Neuronal stem cell (in vitro differentiated cells): ENCODE data around the gene WDFY3.

Experiments
- DNase-seq: peaks from one replicate; pipeline ENCODE4 v3.0.0-alpha.2; 2013; ENCODE audit warnings: low spot score
- H2AFZ ChIP-seq: one replicate; pipeline ENCODE4 v1.6.1; 2013; ENCODE audit warnings: mild to moderate bottlenecking, low read length, inconsistent platforms
- H2AK5ac ChIP-seq: 2 replicates; pipeline ENCODE4 v1.6.1; 2013; ENCODE audit warnings: low read depth, mild to moderate bottlenecking, inconsistent platforms, low read length, moderate library complexity, mixed read lengths
- H2BK120ac ChIP-seq: 2 replicates; pipeline ENCODE4 v1.6.1; 2013; ENCODE audit warnings: low read depth, mild to moderate bottlenecking, inconsistent platforms, low read length, moderate library complexity, mixed read lengths
- H2BK12ac ChIP-seq: one replicate; pipeline ENCODE4 v1.6.1; 2013; ENCODE audit warnings: low read length, inconsistent platforms
- H2BK15ac ChIP-seq: 2 replicates; pipeline ENCODE4 v1.6.1; 2013; ENCODE audit warnings: mild to moderate bottlenecking, low read length, inconsistent platforms, mixed read lengths
- H2BK5ac ChIP-seq: one replicate; pipeline ENCODE4 v1.6.1; 2013; ENCODE audit warnings: inconsistent platforms, mild to moderate bottlenecking, low read length, moderate library complexity
- H3K14ac ChIP-seq: one replicate; pipeline ENCODE4 v1.6.1; 2013; ENCODE audit warnings: low read length, inconsistent platforms
- H3K18ac ChIP-seq: 2 replicates; pipeline ENCODE4 v1.6.1; 2013; ENCODE audit warnings: low read length, inconsistent platforms
- H3K23ac ChIP-seq: 2 replicates; pipeline ENCODE4 v1.6.1; 2013; ENCODE audit warnings: low read depth, mild to moderate bottlenecking, mixed read lengths, low read length, inconsistent platforms; ENCODE audit not compliant: poor library complexity
- H3K27ac ChIP-seq: replicated peaks from 3 replicates; pipeline ENCODE4 v1.5.1; 2013; ENCODE audit warnings: low read length, inconsistent platforms
- H3K27me3 ChIP-seq, 3 experiments: 2 replicates each; pipeline ENCODE4 v1.6.1; 2013; ENCODE audit warnings: low read length in 3 of 3, mild to moderate bottlenecking in 2 of 3, inconsistent platforms in 1 of 3, low read depth in 1 of 3, mixed read lengths in 1 of 3, moderate library complexity in 1 of 3; ENCODE audit not compliant: control insufficient read depth in 3 of 3, insufficient read depth in 3 of 3
- H3K36me3 ChIP-seq, 2 donors: replicated peaks in 1 of 2; 2 replicates each; pipeline ENCODE4 v1.6.1; 2013; ENCODE audit warnings: low read length in 2 of 2; ENCODE audit not compliant: control insufficient read depth in 2 of 2, insufficient read depth in 2 of 2
- H3K4ac ChIP-seq: 2 replicates; pipeline ENCODE4 v1.6.1; 2013; ENCODE audit warnings: inconsistent platforms, mild to moderate bottlenecking, low read length, moderate library complexity
- H3K4me1 ChIP-seq, 2 donors: 1 replicate in 1 of 2; 2 replicates in 1 of 2; pipeline ENCODE4 v1.6.1; 2013; ENCODE audit warnings: low read length in 2 of 2, low read depth in 1 of 2; ENCODE audit not compliant: control insufficient read depth in 2 of 2, insufficient read depth in 1 of 2
- H3K4me2 ChIP-seq: one replicate; pipeline ENCODE4 v1.6.1; 2013; ENCODE audit warnings: mild to moderate bottlenecking, low read length, inconsistent platforms; ENCODE audit not compliant: insufficient read depth, poor library complexity, severe bottlenecking
- H3K4me3 ChIP-seq, 2 donors: 2 replicates each; pipeline ENCODE4 v1.5.1; 2013; ENCODE audit warnings: low read length in 2 of 2, mild to moderate bottlenecking in 2 of 2, inconsistent platforms in 1 of 2, moderate library complexity in 1 of 2
- H3K79me1 ChIP-seq: one replicate; pipeline ENCODE4 v1.6.1; 2013; ENCODE audit warnings: low read depth, mild to moderate bottlenecking, inconsistent platforms, low read length, moderate library complexity
- H3K9ac ChIP-seq: one replicate; pipeline ENCODE4 v1.6.1; 2013; ENCODE audit warnings: mild to moderate bottlenecking, low read depth, low read length, inconsistent platforms; ENCODE audit not compliant: poor library complexity
- H3K9me3 ChIP-seq, 2 donors: replicated peaks in 1 of 2; 2 replicates each; pipeline versions ENCODE3 to v1.6.1; 2013; ENCODE audit warnings: low read length in 2 of 2, mild to moderate bottlenecking in 2 of 2, inconsistent platforms in 1 of 2, low read depth in 1 of 2, mixed read lengths in 1 of 2, moderate library complexity in 1 of 2; ENCODE audit not compliant: control insufficient read depth in 2 of 2, insufficient read depth in 1 of 2
- H4K8ac ChIP-seq: one replicate; pipeline ENCODE4 v1.6.1; 2013; ENCODE audit warnings: low read depth, mild to moderate bottlenecking, inconsistent platforms, low read length, moderate library complexity
- H4K91ac ChIP-seq: one replicate; pipeline ENCODE4 v1.6.1; 2013; ENCODE audit warnings: low read length, low read depth, mild to moderate bottlenecking, inconsistent platforms; ENCODE audit not compliant: poor library complexity
- WGBS, 2 donors: extraction: QIAGEN DNeasy Blood & Tissue Kit; methylation state at CpG; one replicate each; pipeline ENCODE4 v1.1.7; 2013; ENCODE audit warnings: missing lambda C conversion rate in 2 of 2, mixed read lengths in 1 of 2; ENCODE audit not compliant: insufficient read length in 2 of 2, insufficient replicate concordance in 1 of 2; ENCODE audit errors: extremely low coverage in 2 of 2; 5-methylcytosine and 5-hydroxymethylcytosine counted together

Gene WDFY3

DNA sequence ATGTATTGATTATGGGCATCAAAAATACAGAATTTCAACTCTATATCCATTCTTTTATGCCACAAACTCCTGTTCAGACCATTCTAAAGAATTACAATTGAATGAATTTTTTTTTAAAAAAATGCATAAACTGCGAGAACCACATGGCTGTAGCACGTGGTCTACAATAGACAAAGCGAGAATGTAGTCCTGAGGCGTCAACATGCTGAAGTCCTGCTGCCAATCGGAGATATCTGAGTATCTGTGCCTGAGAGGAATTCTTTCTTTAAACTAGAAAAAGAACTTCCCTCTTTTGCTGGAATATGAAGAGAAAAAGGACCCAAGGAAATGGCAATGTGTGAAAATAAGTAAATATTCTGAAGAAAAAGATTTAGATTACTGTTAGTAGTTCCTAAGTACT lies 277.9 kb downstream of the WDFY3 start:
- Histone ChIP-seq H4K8ac (no peak overlapping the region), H3K27ac (no peak overlapping the region), H3K9ac (no peak overlapping the region), H3K27me3 (no peaks in the 10 kb centered on the region), H3K79me1 (no peaks in the 10 kb centered on the region), H3K4me3 (no peak overlapping the region), H3K23ac (no peak overlapping the region), H3K4ac (no peak overlapping the region), H2BK15ac (no peak overlapping the region), H3K4me1 (no peaks in the 10 kb centered on the region), H2AK5ac (no peak overlapping the region), H3K9me3 (no peaks in the 10 kb centered on the region), H3K36me3 (peaks cover 16 to 92% of the 10 kb centered on the region in 2 donors), H2BK120ac (no peak overlapping the region), H3K18ac (no peak overlapping the region), H2BK5ac (no peak overlapping the region), H4K91ac (no peak overlapping the region), H2AFZ (no peak overlapping the region), H2BK12ac (no peak overlapping the region), H3K14ac (no peak overlapping the region), H3K4me2 (no peak overlapping the region)
- no peak for DNase-seq
- no CpG with 5 or more reads among the region's 5 CpGs for WGBS, 2 donors

- H3K79me1 ChIP-seq, result no peaks in the 10 kb centered on the region
- H2BK5ac ChIP-seq, result no peak overlapping the region
- H4K91ac ChIP-seq, result no peak overlapping the region
- no peak overlapping the region for H3K18ac ChIP-seq
- H3K14ac ChIP-seq, result no peak overlapping the region
- no peak overlapping the region for H2BK12ac ChIP-seq
- no peak overlapping the region for H3K9ac ChIP-seq
- no peak overlapping the region for H3K27ac ChIP-seq
- no peak overlapping the region for H3K23ac ChIP-seq
- no peak overlapping the region for H4K8ac ChIP-seq
- H3K4ac ChIP-seq, result no peak overlapping the region
- no peak for DNase-seq
- no CpG with 5 or more reads among the region's 1 CpG for WGBS, 2 donors
- no peak overlapping the region for H2AFZ ChIP-seq
- H3K36me3 ChIP-seq, result peaks cover 13 to 93% of the 10 kb centered on the region in 2 donors
- H3K4me3 ChIP-seq, result no peak overlapping the region
- H2AK5ac ChIP-seq, result no peak overlapping the region
- H3K4me2 ChIP-seq, result no peak overlapping the region
- H3K27me3 ChIP-seq, result no peaks in the 10 kb centered on the region
- no peaks in the 10 kb centered on the region for H3K9me3 ChIP-seq
- no peak overlapping the region for H2BK15ac ChIP-seq
- H2BK120ac ChIP-seq, result no peak overlapping the region
- H3K4me1 ChIP-seq, result peaks cover 2 to 24% of the 10 kb centered on the region in 2 donors
Measured at GRCh38 chr4:84685105-84685504, 281.4 kb downstream of the WDFY3 start.

DNA sequence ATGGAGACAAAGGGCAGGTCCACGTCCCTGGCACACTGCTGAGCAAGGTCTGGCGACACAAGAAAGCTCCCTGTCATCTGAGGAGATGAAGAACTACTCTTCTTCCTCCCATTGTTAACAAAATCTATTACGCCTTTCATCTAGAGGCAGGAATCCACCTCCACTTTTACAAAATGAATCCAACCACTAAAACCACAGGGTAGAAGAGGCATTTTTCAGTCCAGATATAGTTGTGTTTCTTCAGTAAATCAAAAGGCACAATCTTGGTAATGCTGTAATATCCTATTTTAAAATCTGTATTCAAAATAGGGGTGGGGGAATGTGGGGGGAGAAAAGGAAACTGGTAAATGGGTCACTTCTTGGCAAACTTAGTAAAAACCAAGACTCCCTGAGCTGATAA lies 282.1 kb downstream of the WDFY3 start:
- no peak overlapping the region for H2AFZ ChIP-seq
- H3K27ac ChIP-seq, result no peak overlapping the region
- H3K9me3 ChIP-seq, result no peaks in the 10 kb centered on the region
- no peak overlapping the region for H3K9ac ChIP-seq
- no CpG with 5 or more reads among the region's 3 CpGs for WGBS, 2 donors
- H2AK5ac ChIP-seq, result no peak overlapping the region
- no peak overlapping the region for H3K4ac ChIP-seq
- no peak overlapping the region for H3K14ac ChIP-seq
- H3K4me3 ChIP-seq, result no peak overlapping the region
- no peak overlapping the region for H3K18ac ChIP-seq
- peaks cover 14 to 91% of the 10 kb centered on the region in 2 donors for H3K36me3 ChIP-seq
- no peaks in the 10 kb centered on the region for H3K27me3 ChIP-seq
- H3K23ac ChIP-seq, result no peak overlapping the region
- H4K91ac ChIP-seq, result no peak overlapping the region
- no peak overlapping the region for H2BK12ac ChIP-seq
- no peak overlapping the region for H2BK5ac ChIP-seq
- no peak for DNase-seq
- H2BK120ac ChIP-seq, result no peak overlapping the region
- H3K4me1 ChIP-seq, result peaks cover 2 to 24% of the 10 kb centered on the region in 2 donors
- no peak overlapping the region for H2BK15ac ChIP-seq
- H3K4me2 ChIP-seq, result no peak overlapping the region
- no peak overlapping the region for H4K8ac ChIP-seq
- H3K79me1 ChIP-seq, result peaks cover 1% of the 10 kb centered on the region

GRCh38 chr4:84683064-84683850 lies 283.2 kb downstream of the WDFY3 start:
- no peaks in the 10 kb centered on the region for H3K9me3 ChIP-seq
- H2AFZ ChIP-seq, result no peak overlapping the region
- H2BK12ac ChIP-seq, result no peak overlapping the region
- H3K79me1 ChIP-seq, result peaks cover 2% of the 10 kb centered on the region
- H3K27ac ChIP-seq, result no peak overlapping the region
- H3K4ac ChIP-seq, result no peak overlapping the region
- H2BK5ac ChIP-seq, result no peak overlapping the region
- no peak overlapping the region for H3K23ac ChIP-seq
- no peak overlapping the region for H3K9ac ChIP-seq
- no peak overlapping the region for H2BK120ac ChIP-seq
- no peak overlapping the region for H2BK15ac ChIP-seq
- no peak overlapping the region for H4K91ac ChIP-seq
- no peaks in the 10 kb centered on the region for H3K27me3 ChIP-seq
- peaks cover 2 to 24% of the 10 kb centered on the region in 2 donors for H3K4me1 ChIP-seq
- no peak overlapping the region for H2AK5ac ChIP-seq
- no peak overlapping the region for H3K4me2 ChIP-seq
- no peak overlapping the region for H4K8ac ChIP-seq
- WGBS, 2 donors, result no CpG with 5 or more reads among the region's 7 CpGs
- peaks cover 18 to 93% of the 10 kb centered on the region in 2 donors for H3K36me3 ChIP-seq
- H3K4me3 ChIP-seq, result no peak overlapping the region
- DNase-seq, result no peak
- no peak overlapping the region for H3K14ac ChIP-seq
- no peak overlapping the region for H3K18ac ChIP-seq
